HepG2 (cell line): Measurements from ENCODE around the gene RNF149. TPM values are rescaled to one million over a fixed set of nuclear protein-coding genes. Genes with fewer than 3 reads are reported as not detected.

Experiments used
- ATAC-seq: fragments of 200-7000 bp; cut with Tn5 transposase; 3 replicates; pipeline ENCODE4 v1.9.1; 2020; ENCODE audit warnings: mild to moderate bottlenecking, moderate library complexity
- BruUV-seq: library from RNA; stranded (reverse); fragments of 400-500 nt; replicated peaks from 2 replicates; lab custom pipeline; 2021; lab: Mats Ljungman, UMichigan
- CTCF ChIA-PET: fragments of 300-600 bp; formaldehyde crosslinking; extraction: SDS; loops from one replicate; lab custom pipeline; 2021; ENCODE audit warnings: low total read pairs, inconsistent platforms, low intra/inter-chr PET ratio; lab: Yijun Ruan, JAX
- POLR2A ChIA-PET: fragments of 350-600 bp; sonication (Branson Sonifier 250); formaldehyde crosslinking; loops from one replicate; lab custom pipeline; 2020; ENCODE audit warnings: antibody characterized with exemption, inconsistent platforms; lab: Yijun Ruan, JAX
- DNase-seq: peaks from one replicate; pipeline ENCODE4 v3.0.0-alpha.2; 2015; ENCODE audit warnings: low spot score
- FAIRE-seq: peaks from 3 replicates; lab custom pipeline; 2011; peaks lifted over from hg19 to GRCh38; lab: Jason Lieb, UNC
- H2AFZ ChIP-seq: one replicate; pipeline ENCODE4 v1.6.1; 2011; ENCODE audit warnings: low read length, inconsistent platforms
- H3K27ac ChIP-seq: fragments of 300-600 bp; 3 replicates; pipeline ENCODE4 v1.8.0; 2011; ENCODE audit warnings: mixed run types, mild to moderate bottlenecking, mixed read lengths, low read length, inconsistent platforms; ENCODE audit not compliant: insufficient read depth; ENCODE audit errors: extremely low read length
- H3K27me3 ChIP-seq, 2 experiments: fragments of 200-600 bp in 1 of 2; 2 replicates in 1 of 2; 3 replicates in 1 of 2; pipeline versions ENCODE4 v1.6.0 to v1.8.0; 2011; ENCODE audit warnings: low read length in 2 of 2, mild to moderate bottlenecking in 2 of 2, moderate library complexity in 2 of 2, inconsistent platforms in 1 of 2; ENCODE audit not compliant: insufficient read depth in 2 of 2, control insufficient read depth in 1 of 2
- H3K36me3 ChIP-seq, 2 experiments: fragments of 200-600 bp in 1 of 2; replicated peaks in 1 of 2; 2 replicates in 1 of 2; 3 replicates in 1 of 2; pipeline versions ENCODE4 v1.5.1 to v1.8.0; 2011; ENCODE audit warnings: low read length in 2 of 2, inconsistent platforms in 1 of 2; ENCODE audit not compliant: insufficient read depth in 2 of 2, control insufficient read depth in 1 of 2
- H3K4me1 ChIP-seq: 2 replicates; pipeline ENCODE4 v1.5.1; 2012; ENCODE audit warnings: low read length, inconsistent platforms; ENCODE audit not compliant: insufficient read depth
- H3K4me2 ChIP-seq: 2 replicates; pipeline ENCODE4 v1.6.0; 2011; ENCODE audit warnings: low read depth, low read length, inconsistent platforms
- H3K4me3 ChIP-seq, 3 experiments: fragments of 200-600 bp in 1 of 3; sonication (generic), shearing (Covaris generic) in 1 of 3; replicated peaks in 1 of 3; 2 replicates each; pipeline ENCODE4 v1.5.1; 2011 to 2016; ENCODE audit warnings: low read length in 3 of 3, inconsistent platforms in 2 of 3, low read depth in 2 of 3, mild to moderate bottlenecking in 2 of 3, control low read depth in 1 of 3, mixed read lengths in 1 of 3; ENCODE audit not compliant: insufficient read depth in 1 of 3
- H3K79me2 ChIP-seq: one replicate; pipeline ENCODE4 v1.6.1; 2011; ENCODE audit warnings: low read length, inconsistent platforms; ENCODE audit not compliant: insufficient read depth
- H3K9ac ChIP-seq: 2 replicates; pipeline ENCODE4 v1.6.0; 2011; ENCODE audit warnings: mild to moderate bottlenecking, low read depth, low read length, inconsistent platforms; ENCODE audit not compliant: insufficient read depth
- H3K9me3 ChIP-seq: 2 replicates; pipeline ENCODE4 v1.5.1; 2012; ENCODE audit warnings: mild to moderate bottlenecking, low read length
- H4K20me1 ChIP-seq: 2 replicates; pipeline ENCODE4 v1.6.0; 2011; ENCODE audit warnings: inconsistent platforms, mild to moderate bottlenecking, low read length, moderate library complexity; ENCODE audit not compliant: insufficient read depth
- CEBPB ChIP-seq: IDR thresholded peaks from 2 replicates; pipeline ENCODE4 v1.6.1; 2011; ENCODE audit warnings: low read depth, low read length, improper control_type of control experiment, borderline replicate concordance
- CEBPG ChIP-seq: IDR thresholded peaks from 2 replicates; pipeline ENCODE4 v1.6.1; 2016
- CENPT ChIP-seq: sonication (generic); formaldehyde crosslinking; IDR thresholded peaks from 2 replicates; pipeline ENCODE4 v1.8.0; 2022; ENCODE audit warnings: low read depth, mild to moderate bottlenecking, moderate library complexity, missing genetic modification reagents
- FIP1L1 ChIP-seq: fragments of 200-400 bp; formaldehyde crosslinking; IDR thresholded peaks from 2 replicates; pipeline ENCODE4 v1.6.1; 2018; ENCODE audit warnings: low read depth, mild to moderate bottlenecking, low read length, moderate library complexity, borderline replicate concordance; ENCODE audit not compliant: insufficient read depth
- GFI1 ChIP-seq: sonication (generic); formaldehyde crosslinking; IDR thresholded peaks from 2 replicates; pipeline ENCODE4 v1.5.0; 2020; ENCODE audit warnings: missing genetic modification reagents, mild to moderate bottlenecking, borderline replicate concordance
- HBP1 ChIP-seq: IDR thresholded peaks from 2 replicates; pipeline ENCODE4 v1.6.1; 2016; ENCODE audit warnings: low read depth, control low read depth
- HNF4A ChIP-seq: sonication (generic); formaldehyde crosslinking; IDR thresholded peaks from 2 replicates; pipeline ENCODE4 v1.4.0; 2020; ENCODE audit warnings: missing genetic modification reagents
- MEIS1 ChIP-seq: sonication (generic); formaldehyde crosslinking; IDR thresholded peaks from 2 replicates; pipeline ENCODE4 v1.9.0; 2021; ENCODE audit warnings: mild to moderate bottlenecking, missing genetic modification reagents, moderate library complexity, borderline replicate concordance
- NFE2L2 ChIP-seq: fragments of 150-350 bp; IDR thresholded peaks from 2 replicates; pipeline ENCODE4 v1.6.1; 2014; ENCODE audit warnings: low read length
- NFYB ChIP-seq: sonication (generic); formaldehyde crosslinking; IDR thresholded peaks from 2 replicates; pipeline ENCODE4 v1.4.0; 2020; ENCODE audit warnings: missing genetic modification reagents
- SMARCC2 ChIP-seq: fragments of 450-650 bp; IDR thresholded peaks from 2 replicates; pipeline ENCODE4 v1.6.1; 2017; ENCODE audit warnings: antibody characterized with exemption, mild to moderate bottlenecking
- TEAD3 ChIP-seq: optimal IDR thresholded peaks from 2 replicates; pipeline ENCODE3; 2016; ENCODE audit warnings: borderline replicate concordance
- XBP1 ChIP-seq: sonication (generic); formaldehyde crosslinking; IDR thresholded peaks from 2 replicates; pipeline ENCODE4 v1.5.0; 2020; ENCODE audit warnings: missing genetic modification reagents
- ZMAT3 ChIP-seq: sonication (generic); formaldehyde crosslinking; conservative IDR thresholded peaks from 2 replicates; pipeline ENCODE4 v1.7.0; 2021; ENCODE audit warnings: missing genetic modification reagents
- ZNF235 ChIP-seq: sonication (generic); formaldehyde crosslinking; IDR thresholded peaks from 2 replicates; pipeline ENCODE4 v1.8.1; 2023; ENCODE audit warnings: mild to moderate bottlenecking, missing genetic modification reagents, borderline replicate concordance
- ZNF616 ChIP-seq: sonication (generic); formaldehyde crosslinking; IDR thresholded peaks from 2 replicates; pipeline ENCODE4 v1.5.0; 2020; ENCODE audit warnings: low read depth, mild to moderate bottlenecking, missing genetic modification reagents
- ZNF720 ChIP-seq: sonication (generic); formaldehyde crosslinking; IDR thresholded peaks from 2 replicates; pipeline ENCODE4 v1.4.0; 2020; ENCODE audit warnings: missing genetic modification reagents
- WGBS: methylation state at CpG from one replicate; pipeline ENCODE4 v1.1.6; 2017; ENCODE audit warnings: low lambda C conversion rate; 5-methylcytosine and 5-hydroxymethylcytosine counted together
- in situ Hi-C: cut with HindIII; loops from 2 replicates; pipeline ENCODE4 v1.10.0; 2017; ENCODE audit warnings: low pct_unique_long_range_greater_than_20kb; ENCODE audit not compliant: extremely low pct_ligation_motif_present
- intact Hi-C: fragments of 100-400 bp; cut with micrococcal nuclease; formaldehyde crosslinking; loops from one replicate; pipeline ENCODE4 v1.10.0; 2022; ENCODE audit not compliant: unreplicated experiment
- polyA plus RNA-seq, 8 experiments: library from polyadenylated mRNA; depleted of rRNA in 3 of 8; stranded (reverse) in 7 of 8; unstranded in 1 of 8; fragments of >200 nt; fragmentation: Illumina TruSeq in 4 of 8; extraction: Trizol in 4 of 8; gene quantifications; 2 replicates each; pipeline versions ENCODE4 v1.2.1 to v1.2.3, GENCODE V29; 2011 to 2016; ENCODE audit warnings: low read depth in 4 of 8, missing spikeins in 1 of 8, mixed read lengths in 1 of 8; ENCODE audit not compliant: insufficient read depth in 1 of 8
- total RNA-seq, 5 experiments: library from RNA; depleted of rRNA; stranded (reverse); fragments of >200 nt; fragmentation: Illumina TruSeq; extraction: Trizol; gene quantifications; 2 replicates each; pipeline ENCODE4 v1.2.3, GENCODE V29; 2016; ENCODE audit warnings: low read depth in 1 of 5
- TF ChIP-seq, protein P1 (sequence below): sonication (generic); formaldehyde crosslinking; IDR thresholded peaks from 2 replicates; pipeline ENCODE4 v1.9.0; 2021; ENCODE audit warnings: missing genetic modification reagents, mild to moderate bottlenecking, borderline replicate concordance
- TF ChIP-seq, protein P2 (sequence below): fragments of 450-650 bp; IDR thresholded peaks from 2 replicates; pipeline ENCODE4 v1.6.1; 2016
- TF ChIP-seq, protein P3 (sequence below): sonication (generic); IDR thresholded peaks from 2 replicates; pipeline ENCODE4 v1.6.1; 2016; ENCODE audit warnings: low read depth, borderline replicate concordance

RNF149 gene
- total and polyA plus RNA-seq, 2 of the 13 experiments (the other 11 are each of a cell fraction or from before 2014, with no cell fraction given) = 87.6 to 109 TPM

GRCh38 chr2:101299604-101300003 is 8.9 kb downstream of the RNF149 start:
- POLR2A ChIA-PET = interaction anchor here (1.6 to 1.7 kb wide), 2 partner anchors 9 kb away, joined by 3 to 8 read pairs; partner anchors contain the start of gene RNF149
- FAIRE-seq = no peak
- TF ChIP-seq CEBPB (peak; percentile 61; the same call in 1 of the 2 replicates), XBP1 (CRISPR knock-in tag) (no peak), ZNF616 (CRISPR knock-in tag) (no peak), TEAD3 (CRISPR knock-in tag) (no peak), FIP1L1 (no peak), CEBPG (CRISPR knock-in tag) (peak; percentile 30; the same call in 1 of the 2 replicates), MEIS1 (CRISPR knock-in tag) (no peak), SMARCC2 (no peak), ZNF720 (CRISPR knock-in tag) (no peak), ZMAT3 (CRISPR knock-in tag) (no peak), HBP1 (CRISPR knock-in tag) (0 out of 2 replicates have a peak, but pooled peaks have one; percentile 51), HNF4A (0 out of 2 replicates have a peak, but pooled peaks have one; percentile 17), GFI1 (CRISPR knock-in tag) (peak; percentile 31; the same call in 1 of the 2 replicates), NFE2L2 (no peak), NFYB (CRISPR knock-in tag) (no peak), CENPT (CRISPR knock-in tag) (no peak), ZNF235 (no peak)
- TF ChIP-seq, protein P1, sequence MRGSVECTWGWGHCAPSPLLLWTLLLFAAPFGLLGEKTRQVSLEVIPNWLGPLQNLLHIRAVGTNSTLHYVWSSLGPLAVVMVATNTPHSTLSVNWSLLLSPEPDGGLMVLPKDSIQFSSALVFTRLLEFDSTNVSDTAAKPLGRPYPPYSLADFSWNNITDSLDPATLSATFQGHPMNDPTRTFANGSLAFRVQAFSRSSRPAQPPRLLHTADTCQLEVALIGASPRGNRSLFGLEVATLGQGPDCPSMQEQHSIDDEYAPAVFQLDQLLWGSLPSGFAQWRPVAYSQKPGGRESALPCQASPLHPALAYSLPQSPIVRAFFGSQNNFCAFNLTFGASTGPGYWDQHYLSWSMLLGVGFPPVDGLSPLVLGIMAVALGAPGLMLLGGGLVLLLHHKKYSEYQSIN (CRISPR knock-in tag) = no peak
- TF ChIP-seq, protein P2, sequence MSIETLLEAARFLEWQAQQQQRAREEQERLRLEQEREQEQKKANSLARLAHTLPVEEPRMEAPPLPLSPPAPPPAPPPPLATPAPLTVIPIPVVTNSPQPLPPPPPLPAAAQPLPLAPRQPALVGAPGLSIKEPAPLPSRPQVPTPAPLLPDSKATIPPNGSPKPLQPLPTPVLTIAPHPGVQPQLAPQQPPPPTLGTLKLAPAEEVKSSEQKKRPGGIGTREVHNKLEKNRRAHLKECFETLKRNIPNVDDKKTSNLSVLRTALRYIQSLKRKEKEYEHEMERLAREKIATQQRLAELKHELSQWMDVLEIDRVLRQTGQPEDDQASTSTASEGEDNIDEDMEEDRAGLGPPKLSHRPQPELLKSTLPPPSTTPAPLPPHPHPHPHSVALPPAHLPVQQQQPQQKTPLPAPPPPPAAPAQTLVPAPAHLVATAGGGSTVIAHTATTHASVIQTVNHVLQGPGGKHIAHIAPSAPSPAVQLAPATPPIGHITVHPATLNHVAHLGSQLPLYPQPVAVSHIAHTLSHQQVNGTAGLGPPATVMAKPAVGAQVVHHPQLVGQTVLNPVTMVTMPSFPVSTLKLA = no peak
- TF ChIP-seq, protein P3, sequence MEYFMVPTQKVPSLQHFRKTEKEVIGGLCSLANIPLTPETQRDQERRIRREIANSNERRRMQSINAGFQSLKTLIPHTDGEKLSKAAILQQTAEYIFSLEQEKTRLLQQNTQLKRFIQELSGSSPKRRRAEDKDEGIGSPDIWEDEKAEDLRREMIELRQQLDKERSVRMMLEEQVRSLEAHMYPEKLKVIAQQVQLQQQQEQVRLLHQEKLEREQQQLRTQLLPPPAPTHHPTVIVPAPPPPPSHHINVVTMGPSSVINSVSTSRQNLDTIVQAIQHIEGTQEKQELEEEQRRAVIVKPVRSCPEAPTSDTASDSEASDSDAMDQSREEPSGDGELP = 0 out of 2 replicates have a peak, but pooled peaks have one; percentile 14

More at GRCh38 chr2:101299604-101300003, 8.9 kb downstream of the RNF149 start:
- intact Hi-C loops = no loop called here
- H3K4me3 ChIP-seq = no peak overlapping the region
- ATAC-seq (peak; percentile 50), DNase-seq (no peak)
- no TSS peak for BruUV-seq
- 73% methylated on average over 6 of the region's 6 CpGs for WGBS
- no peak overlapping the region for H3K27ac ChIP-seq
- H3K36me3 ChIP-seq = peaks cover 3 to 61% of the 10 kb centered on the region in 2 experiments
- H2AFZ ChIP-seq = no peak overlapping the region
- peaks cover 90% of the 10 kb centered on the region for H3K4me1 ChIP-seq
- no peaks in the 10 kb centered on the region for H3K27me3 ChIP-seq
- H3K9me3 ChIP-seq = no peaks in the 10 kb centered on the region
- no peak overlapping the region for H3K9ac ChIP-seq
- peaks cover 97% of the 10 kb centered on the region for H3K79me2 ChIP-seq
- CTCF ChIA-PET = no interaction called here
- H4K20me1 ChIP-seq = peaks cover 91% of the 10 kb centered on the region
- H3K4me2 ChIP-seq = peak overlapping the region; percentile 6; the same call in 1 of the 2 replicates
- in situ Hi-C loops = no loop called here
